IPS-NIHi7 (cell line): ENCODE results near the gene AGBL5.

Experiments
- DNase-seq: peaks from one replicate; pipeline ENCODE4 v3.0.0; 2012; ENCODE audit warnings: mixed read lengths; ENCODE audit errors: extremely low spot score

The AGBL5 gene

DNA sequence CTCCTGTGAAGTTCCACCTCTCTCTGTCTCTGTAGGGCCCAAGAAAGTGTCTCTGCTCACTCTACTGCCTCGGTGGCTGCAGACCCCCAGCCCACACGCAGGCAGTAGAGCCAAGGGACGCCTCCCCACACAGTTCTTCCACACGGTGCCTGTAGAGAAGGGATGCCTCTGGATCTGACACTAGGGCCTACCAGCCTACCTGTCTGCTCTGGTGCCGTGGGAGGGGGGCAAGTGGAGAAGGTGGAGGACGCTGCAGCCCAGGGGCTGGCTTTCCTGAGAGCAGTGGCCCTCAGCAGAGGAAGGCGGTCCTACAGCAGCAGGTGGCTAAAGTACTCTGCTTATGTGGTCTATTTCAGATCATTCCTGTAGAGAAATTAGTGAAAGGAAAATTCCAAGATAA is 27.7 kb upstream of the AGBL5 start:
- no peak for DNase-seq

DNA sequence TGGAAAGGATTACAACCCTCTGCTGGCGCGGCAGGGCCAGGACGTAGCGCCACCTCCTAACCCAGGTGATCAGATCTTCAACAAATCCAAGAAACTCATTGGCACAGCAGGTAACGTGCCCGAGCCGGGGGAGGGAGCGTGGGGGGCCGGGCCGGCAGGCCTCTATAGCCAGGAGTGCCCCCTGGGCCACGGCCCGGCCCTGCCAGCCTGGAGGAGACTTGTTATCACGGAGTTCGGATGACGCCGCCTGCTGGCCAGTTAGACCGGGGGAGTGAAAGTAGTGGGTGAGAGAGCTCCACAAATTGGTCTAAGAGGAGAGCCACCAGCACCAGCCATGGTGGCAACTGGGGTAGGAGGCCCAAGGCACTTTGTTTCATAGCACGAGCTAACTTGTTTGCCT is 27.3 kb upstream of the AGBL5 start:
- peak; percentile 87 for DNase-seq

DNA sequence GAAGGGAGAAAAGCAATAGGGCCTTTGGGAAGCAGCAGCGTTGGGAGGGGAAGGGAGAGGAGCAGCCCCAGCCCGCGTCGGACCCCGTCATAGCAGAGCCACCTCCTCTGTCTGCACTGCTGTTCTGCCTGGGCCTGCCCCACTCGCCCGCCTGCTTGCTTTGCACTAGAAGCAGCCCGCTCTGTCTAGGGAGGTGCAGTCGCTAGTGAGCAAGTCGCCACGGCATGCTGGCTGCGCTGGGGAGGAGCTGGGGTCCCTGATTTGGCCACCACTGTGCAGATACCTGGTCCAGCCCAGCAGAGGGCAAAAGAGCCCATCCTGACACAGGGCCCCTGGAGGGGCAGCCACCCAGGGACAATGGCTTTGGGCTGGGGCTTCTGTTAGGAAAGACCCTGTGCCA is 26.7 kb upstream of the AGBL5 start:
- DNase-seq = peak; percentile 56

DNA sequence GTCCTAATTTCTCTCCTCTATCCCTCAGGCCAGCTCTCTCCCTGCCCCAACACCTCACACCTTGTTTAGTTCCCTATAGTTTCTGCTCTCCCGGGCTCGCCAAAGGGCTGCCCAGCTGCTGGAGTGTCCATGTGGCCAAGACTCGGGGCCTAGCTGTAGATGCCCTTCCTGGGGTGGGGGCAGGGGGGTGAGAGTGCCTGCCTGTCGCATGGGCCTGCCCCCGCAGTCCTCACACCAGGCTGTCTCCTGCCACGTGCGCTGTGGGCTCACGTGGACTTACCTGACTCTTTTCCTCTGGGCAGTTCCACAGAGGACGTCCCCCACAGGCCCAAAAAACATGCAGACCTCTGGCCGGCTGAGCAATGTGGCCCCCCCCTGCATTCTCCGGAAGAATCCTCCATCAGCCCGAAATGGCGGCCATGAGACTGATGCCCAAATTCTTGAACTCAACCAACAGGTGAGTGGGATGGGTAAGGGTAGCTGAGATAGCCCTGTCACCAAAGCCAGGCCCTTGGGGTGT is 26.1 kb upstream of the AGBL5 start:
- DNase-seq = no peak

DNA sequence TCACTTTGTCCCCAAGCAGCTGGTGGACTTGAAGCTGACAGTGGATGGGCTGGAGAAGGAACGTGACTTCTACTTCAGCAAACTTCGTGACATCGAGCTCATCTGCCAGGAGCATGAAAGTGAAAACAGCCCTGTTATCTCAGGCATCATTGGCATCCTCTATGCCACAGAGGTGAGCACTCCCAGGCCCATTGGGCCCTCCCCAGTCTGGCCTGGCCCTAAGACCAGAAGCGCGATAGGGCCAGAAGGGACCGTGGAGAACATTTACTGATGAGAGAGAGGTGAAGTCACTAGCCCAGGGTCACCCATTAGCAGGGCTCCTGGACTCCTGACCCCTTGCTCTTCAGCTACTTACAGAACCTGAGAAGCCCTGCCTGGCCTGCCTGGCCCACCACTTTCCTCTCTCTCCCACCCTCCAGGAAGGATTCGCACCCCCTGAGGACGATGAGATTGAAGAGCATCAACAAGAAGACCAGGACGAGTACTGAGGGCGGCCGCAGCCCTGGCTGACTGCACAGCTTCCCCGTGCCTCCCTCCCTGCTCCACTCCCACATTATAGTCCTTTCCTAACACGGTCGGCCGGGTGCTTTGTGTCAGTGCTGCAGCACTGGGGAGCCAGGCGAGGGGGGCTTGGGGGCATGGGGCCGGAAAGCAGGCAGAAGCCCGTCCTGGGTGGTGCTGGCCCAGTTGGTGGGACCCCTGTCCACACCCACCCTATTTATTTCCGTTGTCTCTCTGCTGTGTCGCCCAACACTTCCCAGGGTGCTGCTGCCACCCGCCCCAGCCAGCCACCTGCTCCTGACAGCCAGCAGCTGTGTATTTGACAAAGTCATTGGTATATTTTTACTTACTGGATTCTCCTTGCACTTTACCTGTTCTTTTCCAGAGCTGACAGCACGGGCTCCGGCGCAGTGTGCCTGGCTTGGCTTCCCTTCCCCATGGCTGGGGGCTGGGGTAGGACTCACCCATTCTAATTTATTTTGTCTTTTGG is 25.3 kb upstream of the AGBL5 start:
- DNase-seq = no peak

DNA sequence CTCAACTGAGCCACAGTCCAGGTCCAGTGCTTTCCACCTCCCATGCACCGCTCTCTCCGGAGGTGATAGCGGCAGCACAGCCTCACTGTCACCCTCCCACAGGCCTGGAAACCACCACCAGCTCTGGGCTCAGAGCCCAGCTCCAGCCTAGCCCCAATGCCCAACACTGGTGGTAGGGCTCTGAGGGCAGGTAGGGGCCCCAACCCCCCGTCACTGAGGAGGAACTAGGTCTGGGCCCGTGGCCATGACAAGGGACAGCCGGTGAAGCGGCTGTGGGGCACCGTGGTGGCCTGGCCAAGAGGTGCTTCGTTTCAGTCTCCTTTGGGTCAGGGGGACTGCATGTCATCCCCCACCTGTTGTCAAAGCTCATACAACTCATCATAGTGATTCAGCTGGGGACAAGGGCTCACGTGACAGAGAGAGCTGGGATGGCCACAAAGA is 24.2 kb upstream of the AGBL5 start:
- no peak for DNase-seq

DNA sequence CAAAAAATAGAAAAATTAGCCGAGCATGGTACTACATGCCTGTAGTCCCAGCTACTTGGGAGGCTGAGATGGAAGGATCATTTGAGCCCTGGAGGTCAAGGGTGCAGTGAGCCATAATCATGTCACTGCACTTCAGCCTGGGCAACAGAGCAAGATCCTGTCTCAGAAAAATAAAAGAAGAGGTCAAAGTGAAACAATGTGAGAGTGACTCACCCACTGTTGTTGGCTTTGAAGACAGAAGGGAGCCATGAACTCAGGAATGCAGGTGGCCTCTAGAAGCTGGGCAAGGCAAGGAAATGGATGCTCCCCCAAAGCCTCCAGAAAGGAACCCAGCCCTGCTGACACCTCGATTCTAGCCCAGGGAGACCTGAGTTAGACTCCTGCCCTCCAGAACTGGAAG is 22.4 kb upstream of the AGBL5 start:
- DNase-seq = no peak

DNA sequence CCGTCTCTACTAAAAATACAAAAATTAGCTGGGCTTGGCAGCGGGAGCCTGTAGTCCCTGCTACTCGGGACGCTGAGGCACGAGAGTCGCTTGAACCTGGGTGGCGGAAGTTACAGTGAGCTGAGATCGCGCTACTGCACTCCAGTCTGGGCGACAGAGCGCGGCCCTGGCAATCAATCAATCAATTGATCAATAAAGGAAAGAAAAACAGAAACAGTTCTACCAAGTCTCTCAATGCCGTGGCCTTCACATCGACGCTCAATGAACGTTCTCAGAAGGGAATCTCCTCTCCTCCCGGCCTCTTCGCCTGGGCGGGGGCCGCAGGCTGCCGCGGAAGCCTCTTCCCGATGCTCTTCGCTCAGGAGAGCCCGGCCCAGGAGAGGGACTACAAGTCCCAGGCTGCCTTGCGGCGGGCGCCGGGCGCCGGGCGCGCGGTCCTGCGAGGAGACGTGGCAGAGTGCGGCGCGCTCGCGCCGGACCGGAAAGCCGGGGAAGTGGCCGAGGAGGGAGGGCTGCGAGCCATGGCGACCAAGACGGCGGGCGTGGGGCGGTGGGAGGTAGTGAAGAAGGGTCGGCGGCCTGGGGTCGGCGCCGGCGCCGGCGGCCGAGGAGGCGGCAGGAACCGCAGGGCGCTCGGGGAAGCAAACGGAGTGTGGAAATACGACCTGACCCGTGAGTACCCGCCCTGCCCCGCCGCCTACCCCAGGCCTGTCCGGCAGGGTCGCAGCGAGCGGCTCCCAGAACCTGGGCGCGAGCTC is 18.8 kb upstream of the AGBL5 start, which contains the start of gene TMEM214:
Gene TMEM214 (plus strand): TSS at position 471 of the 758 bp plus-strand sequence. CDS start 51 bp downstream, at position 522.
- peak; percentile 94 for DNase-seq

DNA sequence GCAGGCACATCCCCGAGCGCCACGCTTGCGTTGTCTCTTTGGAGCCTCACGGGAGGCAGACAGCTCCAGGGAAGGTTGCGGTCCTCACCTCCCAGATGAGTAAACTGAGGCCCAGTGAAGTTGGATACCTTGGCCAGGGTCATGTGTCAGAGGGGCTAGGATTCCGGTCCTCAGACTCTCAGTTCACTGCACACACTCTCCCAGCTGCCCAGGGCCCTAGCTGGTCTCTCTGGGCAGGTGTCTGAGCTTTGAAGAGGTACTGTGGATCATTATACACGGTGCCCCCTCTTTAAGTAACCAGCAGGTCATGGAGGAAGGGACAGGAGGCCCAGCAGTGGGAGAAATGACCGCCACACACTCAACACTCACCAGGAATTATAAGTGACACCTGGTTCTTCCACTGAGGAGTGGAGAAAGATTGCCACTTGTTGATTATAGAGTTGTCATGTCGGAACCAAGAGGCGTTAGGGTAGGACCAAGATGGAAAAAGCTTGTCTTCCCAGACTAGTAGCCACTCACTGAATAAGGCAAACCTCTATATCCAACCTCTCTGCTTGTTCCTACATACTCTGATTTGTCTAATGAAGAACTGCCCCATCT is 18.1 kb upstream of the AGBL5 start:
- no peak for DNase-seq

DNA sequence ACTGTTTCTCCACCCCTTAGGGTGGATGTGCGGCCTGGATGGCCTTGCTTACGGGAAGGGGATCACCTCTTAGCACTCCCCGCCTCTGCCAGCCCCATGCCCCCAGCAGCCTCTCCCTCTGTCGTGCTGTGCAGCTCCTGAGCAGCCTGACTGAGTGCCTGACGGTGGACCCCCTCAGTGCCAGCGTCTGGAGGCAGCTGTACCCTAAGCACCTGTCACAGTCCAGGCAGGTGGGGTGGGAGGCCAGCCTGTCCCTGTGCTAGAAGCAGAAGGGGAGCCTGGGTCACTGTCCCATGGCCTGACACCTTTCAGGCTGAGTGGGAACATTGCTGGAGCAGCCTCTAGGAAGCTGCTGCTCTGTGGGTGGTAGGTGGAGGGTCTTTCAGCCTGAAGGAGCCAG is 13.5 kb upstream of the AGBL5 start:
- DNase-seq = no peak

DNA sequence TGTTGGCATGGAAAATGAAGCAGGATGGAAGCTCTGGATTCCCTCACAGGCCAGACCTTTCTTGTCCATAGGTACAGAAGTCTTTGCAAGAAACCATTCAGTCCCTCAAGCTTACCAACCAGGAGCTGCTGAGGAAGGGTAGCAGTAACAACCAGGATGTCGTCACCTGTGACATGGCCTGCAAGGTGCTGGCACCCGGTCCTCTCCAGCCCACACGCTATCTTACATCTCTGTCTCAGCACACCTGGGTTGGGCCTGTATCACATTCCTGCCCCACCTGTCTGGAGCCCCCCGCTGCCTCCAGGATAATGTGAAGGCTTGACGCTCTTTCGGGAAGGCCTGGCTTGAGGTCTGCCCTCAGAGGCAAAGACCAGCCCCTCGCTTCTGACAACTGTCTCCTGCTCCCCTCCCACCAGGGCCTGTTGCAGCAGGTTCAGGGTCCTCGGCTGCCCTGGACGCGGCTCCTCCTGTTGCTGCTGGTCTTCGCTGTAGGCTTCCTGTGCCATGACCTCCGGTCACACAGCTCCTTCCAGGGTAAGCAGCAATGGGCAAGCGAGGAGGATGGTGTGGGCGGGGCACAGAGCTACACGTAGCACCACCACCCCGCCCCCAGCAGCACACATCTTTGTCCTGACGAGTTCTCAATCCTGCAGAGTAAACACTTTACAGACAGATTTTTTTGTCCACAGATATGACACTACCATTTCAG is 12.7 kb upstream of the AGBL5 start:
- DNase-seq = no peak

DNA sequence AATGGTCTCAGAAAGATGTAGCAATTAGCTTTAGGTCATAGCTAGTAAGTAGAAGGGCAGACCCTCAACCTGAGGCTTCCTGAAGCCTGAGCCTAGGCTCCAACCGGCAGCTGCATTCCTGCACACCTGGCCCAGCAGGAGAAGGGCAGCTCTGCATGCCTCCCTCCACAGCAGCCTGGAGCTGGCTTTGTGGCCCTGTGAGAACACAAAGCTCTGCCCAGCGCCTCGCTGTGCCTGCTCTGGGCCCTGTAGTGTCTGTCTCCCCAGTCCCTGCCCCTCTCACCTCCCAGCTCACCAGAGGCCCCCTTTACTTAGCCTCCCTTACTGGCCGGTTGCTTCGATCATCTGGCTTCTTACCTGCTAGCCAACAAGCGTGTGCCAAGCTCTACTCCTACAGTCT is 12.0 kb upstream of the AGBL5 start:
- no peak for DNase-seq

DNA sequence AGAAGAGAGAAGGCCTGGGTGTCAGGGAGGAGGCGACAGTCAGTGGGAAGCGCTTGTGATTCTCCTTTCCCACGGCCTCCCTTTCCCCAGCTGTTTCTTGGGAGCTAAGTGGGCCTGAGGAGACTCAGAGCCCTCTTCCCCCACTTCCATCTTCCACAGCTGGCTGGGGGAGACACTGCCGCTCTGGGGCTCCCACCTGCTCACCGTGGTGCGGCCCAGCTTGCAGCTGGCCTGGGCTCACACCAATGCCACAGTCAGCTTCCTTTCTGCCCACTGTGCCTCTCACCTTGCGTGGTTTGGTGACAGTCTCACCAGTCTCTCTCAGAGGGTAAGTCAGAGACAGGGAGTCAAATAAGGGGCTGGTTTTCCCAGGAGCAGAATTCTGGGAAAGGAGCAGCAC is 11.6 kb upstream of the AGBL5 start:
- DNase-seq = no peak

DNA sequence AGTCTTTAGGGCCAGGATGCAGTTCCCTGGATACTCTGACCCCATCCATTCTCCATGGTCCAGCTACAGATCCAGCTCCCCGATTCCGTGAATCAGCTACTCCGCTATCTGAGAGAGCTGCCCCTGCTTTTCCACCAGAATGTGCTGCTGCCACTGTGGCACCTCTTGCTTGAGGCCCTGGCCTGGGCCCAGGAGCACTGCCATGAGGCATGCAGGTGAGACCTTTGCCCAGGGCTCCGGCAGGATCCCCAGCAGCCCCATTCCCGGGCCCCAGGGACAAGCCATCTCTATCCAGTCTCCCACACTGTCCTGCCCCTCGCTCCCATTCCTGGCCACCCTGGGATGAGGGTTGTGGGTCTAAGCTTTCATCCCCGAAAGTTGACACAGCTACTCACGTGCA is 11.2 kb upstream of the AGBL5 start:
- no peak for DNase-seq

DNA sequence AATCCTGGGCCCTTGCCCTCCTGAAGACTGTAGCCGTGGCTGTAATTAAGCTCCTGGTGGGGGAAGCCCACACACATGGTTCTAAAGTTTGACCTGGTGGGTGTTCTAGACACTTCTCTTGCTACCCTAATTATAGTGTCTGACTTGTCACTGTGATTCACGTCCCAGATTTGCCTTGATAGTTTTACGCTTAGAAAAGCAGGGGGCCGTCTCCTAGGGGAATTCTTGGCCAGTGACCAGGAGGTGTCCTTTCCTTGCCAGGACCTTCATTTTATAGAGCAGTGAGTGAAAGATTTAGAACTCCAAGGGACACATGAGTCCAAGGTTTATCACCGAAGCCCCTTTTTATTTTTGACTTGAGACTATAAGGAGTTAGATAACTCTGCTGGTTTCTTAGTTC is 9.7 kb upstream of the AGBL5 start:
- DNase-seq = no peak

DNA sequence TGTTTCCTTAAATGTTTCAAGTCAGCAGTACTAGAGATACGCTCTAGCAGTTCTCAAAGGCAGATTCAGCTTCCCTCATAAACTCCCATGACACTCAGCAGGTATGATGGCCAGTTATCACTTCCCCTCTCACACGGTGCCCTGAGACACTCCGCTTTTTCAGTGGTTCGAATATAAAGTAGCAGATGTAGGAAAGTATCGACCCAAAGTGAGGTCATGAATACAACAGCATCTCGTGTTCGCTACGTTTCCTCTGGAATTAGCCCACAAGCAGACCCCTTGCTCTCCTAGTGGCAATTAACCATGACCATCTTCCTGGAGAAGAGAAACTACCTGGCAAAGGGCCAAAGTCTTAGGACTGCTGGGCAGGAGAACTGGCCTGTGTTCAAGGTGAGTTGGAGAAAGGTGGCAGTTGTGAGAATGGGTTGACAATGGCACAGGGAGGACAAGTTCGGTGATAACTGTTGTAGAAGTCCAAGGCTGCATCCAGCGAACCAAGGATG is 9.3 kb upstream of the AGBL5 start:
- no peak for DNase-seq

DNA sequence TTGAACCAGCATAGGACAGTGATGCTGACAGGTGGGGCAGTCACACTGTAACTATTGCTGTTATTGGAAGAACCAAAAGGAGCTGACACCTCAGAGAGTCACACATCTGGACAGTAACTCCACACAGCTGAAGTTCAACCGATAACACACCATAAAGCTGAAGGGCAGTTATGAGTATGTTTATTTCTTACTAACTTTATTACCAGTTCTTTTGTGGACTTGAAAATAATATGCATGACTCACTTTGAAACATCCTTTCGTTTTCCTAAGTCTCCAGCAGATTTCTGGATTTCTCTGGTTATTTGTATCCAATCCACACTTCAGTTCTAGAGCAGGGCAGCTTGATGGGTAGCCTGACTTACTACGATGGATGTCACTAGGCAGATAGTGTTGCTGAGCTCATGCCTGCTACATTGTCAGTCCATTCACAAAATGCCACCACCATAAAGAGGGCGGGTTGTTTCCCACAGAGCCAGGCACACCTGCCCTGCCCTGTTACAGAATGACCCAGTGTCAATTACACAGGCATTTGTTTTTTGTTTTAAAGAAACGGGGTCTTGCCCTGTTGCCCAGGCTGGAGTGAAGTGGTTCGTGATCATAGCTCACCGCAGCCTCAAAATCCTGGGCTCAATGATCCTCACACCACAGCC is 8.4 kb upstream of the AGBL5 start:
- no peak for DNase-seq

DNA sequence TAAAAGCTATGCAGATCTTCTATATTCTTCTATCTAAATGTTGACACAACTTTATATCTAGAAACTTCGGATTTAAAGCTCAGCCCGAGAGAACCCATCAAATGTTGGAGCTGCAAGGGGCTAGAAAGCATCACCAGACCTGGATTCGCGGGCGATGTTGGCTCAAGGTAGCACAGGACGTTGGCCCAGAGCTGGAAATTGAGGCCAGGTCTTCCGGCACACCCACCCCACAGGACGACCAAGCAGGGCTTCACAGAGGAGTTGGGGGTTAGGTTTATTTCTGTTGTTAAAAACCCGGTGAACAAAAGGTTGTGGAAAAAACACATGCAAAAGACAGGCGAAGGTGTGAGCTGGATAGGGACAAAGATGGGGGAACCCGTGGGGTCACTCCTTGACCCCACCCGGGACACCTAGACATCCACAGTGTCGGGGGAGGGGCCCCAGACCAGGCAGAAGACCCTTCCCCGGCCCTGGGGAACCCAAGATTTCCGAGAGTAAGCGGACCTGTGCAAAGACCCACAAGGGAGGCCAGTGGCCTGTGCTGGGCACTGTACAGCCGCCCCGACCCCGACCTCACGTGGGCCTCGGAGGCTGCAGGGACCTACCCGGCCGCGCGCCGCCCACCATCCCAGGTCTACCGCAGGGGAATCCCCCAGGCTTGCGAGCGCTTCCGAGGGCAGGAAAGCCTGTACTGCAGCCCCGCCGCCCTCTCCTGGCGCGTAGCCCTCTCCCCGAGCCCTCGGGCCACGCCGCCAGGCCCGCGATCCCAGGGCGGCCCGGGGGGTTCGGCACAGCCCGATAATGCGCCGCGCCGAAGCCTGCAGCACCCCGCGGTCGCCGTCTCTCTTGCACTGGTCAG is 1.8 kb upstream of the AGBL5 start:
- peak; percentile 70 for DNase-seq

DNA sequence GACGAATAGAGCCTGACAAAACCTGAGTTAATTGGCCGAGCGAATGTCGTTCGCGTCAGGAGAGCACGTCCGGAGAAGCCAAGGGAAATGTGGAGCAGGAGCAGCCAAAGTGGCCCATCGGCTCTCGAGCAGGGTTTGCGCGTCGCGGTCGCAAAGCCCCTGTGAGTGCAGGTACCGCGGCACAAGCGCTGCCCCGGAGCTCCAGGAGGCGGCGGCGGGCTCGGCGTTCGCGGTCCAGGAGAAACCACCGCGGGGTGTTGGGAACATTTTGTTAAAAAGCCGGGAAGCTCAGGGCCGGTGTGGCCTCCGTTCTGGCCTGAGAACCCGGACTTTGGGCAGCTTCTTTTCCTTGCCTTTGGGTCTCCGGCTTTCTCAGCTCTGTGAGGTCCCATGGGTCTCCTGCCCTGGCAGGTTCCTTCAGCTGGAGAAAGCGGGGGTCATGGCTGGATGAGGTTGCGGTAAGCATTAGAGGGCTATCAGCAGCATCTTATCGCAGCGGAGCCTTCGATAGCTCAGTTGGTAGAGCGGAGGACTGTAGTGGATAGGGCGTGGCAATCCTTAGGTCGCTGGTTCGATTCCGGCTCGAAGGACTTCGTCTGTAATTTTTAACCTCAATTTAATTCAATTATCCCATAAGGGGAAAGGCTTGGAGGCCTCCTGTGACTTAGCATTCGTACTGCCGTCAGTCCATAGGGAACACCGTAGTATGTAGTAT is 1.0 kb upstream of the AGBL5 start:
- peak; percentile 87 for DNase-seq
